ENCODE results near the gene ACSS1. TPM values are rescaled to one million over a fixed set of nuclear protein-coding genes. Genes with fewer than 3 reads are reported as not detected.

The ACSS1 gene
- total RNA-seq, 4 donors from 2014 or later = 5.8 to 23.5 (median 11.1) TPM

GRCh38 chr20:25016471-25016870 is 41.5 kb downstream of the ACSS1 start:
- TF ChIP-seq POLR2A (IDR thresholded peaks at IDR 0.05) = no peak
- TF ChIP-seq CTCF (IDR thresholded peaks at IDR 0.05) = no peak
- no peaks in the 10 kb centered on the region for H3K9me3 ChIP-seq
- no peak overlapping the region for H3K4me3 ChIP-seq
- 77 to 83% methylated on average over 10 to 11 of the region's 11 CpGs for WGBS, 2 donors
- H3K27me3 ChIP-seq = no peaks in the 10 kb centered on the region
- peak overlapping the region in 1 of 4 donors; percentile 76 for H3K27ac ChIP-seq
- peaks cover 0 to 83% (median 13%) of the 10 kb centered on the region in 3 donors for H3K36me3 ChIP-seq
- intact Hi-C loops (cut with DNase I) = no loop called here
- peaks cover 0 to 53% (median 22%) of the 10 kb centered on the region in 3 donors for H3K4me1 ChIP-seq
- DNase-seq = no peak

- Histone ChIP-seq H3K27me3 (no peaks in the 10 kb centered on the region), H3K4me1 (peaks cover 0 to 50% (median 22%) of the 10 kb centered on the region in 3 donors), H3K36me3 (peaks cover 0 to 83% (median 16%) of the 10 kb centered on the region in 3 donors), H3K27ac (no peak overlapping the region), H3K9me3 (no peaks in the 10 kb centered on the region), H3K4me3 (no peak overlapping the region)
- no peak for TF ChIP-seq POLR2A (IDR thresholded peaks at IDR 0.05)
- TF ChIP-seq CTCF (IDR thresholded peaks at IDR 0.05) = no peak
- 79 to 88% methylated on average over 10 to 11 of the region's 11 CpGs for WGBS, 2 donors
- DNase-seq = no peak
- intact Hi-C loops (cut with DNase I) = no loop called here
These were observed 42.0 kb downstream of the ACSS1 start for GRCh38 chr20:25015986-25016385.

GRCh38 chr20:25014816-25015215 is 43.1 kb downstream of the ACSS1 start:
- H3K36me3 ChIP-seq = peaks cover 0 to 83% (median 16%) of the 10 kb centered on the region in 3 donors
- no peaks in the 10 kb centered on the region for H3K9me3 ChIP-seq
- H3K27me3 ChIP-seq = no peaks in the 10 kb centered on the region
- TF ChIP-seq CTCF (IDR thresholded peaks at IDR 0.05) = no peak
- no peak for TF ChIP-seq POLR2A (IDR thresholded peaks at IDR 0.05)
- H3K4me1 ChIP-seq = peaks cover 0 to 39% (median 21%) of the 10 kb centered on the region in 3 donors
- H3K27ac ChIP-seq = no peak overlapping the region
- intact Hi-C loops (cut with DNase I) = no loop called here
- WGBS, 2 donors = 95 to 99% methylated on average over 8 to 11 of the region's 11 CpGs
- DNase-seq = no peak
- no peak overlapping the region for H3K4me3 ChIP-seq

GRCh38 chr20:25013478-25014380 is 44.2 kb downstream of the ACSS1 start:
- TF ChIP-seq POLR2A (IDR thresholded peaks at IDR 0.05) (no peak), CTCF (IDR thresholded peaks at IDR 0.05) (no peak)
- Histone ChIP-seq H3K4me1 (peaks cover 0 to 39% (median 17%) of the 10 kb centered on the region in 3 donors), H3K27ac (no peak overlapping the region), H3K27me3 (no peaks in the 10 kb centered on the region), H3K36me3 (peaks cover 0 to 83% (median 16%) of the 10 kb centered on the region in 3 donors), H3K4me3 (no peak overlapping the region), H3K9me3 (no peaks in the 10 kb centered on the region)
- no peak for DNase-seq
- intact Hi-C loops (cut with DNase I) = no loop called here
- 87 to 89% methylated on average over 9 to 22 of the region's 25 CpGs for WGBS, 2 donors

- Histone ChIP-seq H3K4me3 (no peak overlapping the region), H3K36me3 (peaks cover 0 to 93% (median 19%) of the 10 kb centered on the region in 3 donors), H3K9me3 (no peaks in the 10 kb centered on the region), H3K4me1 (peaks cover 0 to 33% (median 10%) of the 10 kb centered on the region in 3 donors), H3K27ac (no peak overlapping the region), H3K27me3 (no peaks in the 10 kb centered on the region)
- 92 to 98% methylated on average over 8 to 12 of the region's 21 CpGs for WGBS, 2 donors
- intact Hi-C loops (cut with DNase I) = no loop called here
- no peak for DNase-seq
- TF ChIP-seq CTCF (IDR thresholded peaks at IDR 0.05) (no peak), POLR2A (IDR thresholded peaks at IDR 0.05) (no peak)
These were observed 45.2 kb downstream of the ACSS1 start for GRCh38 chr20:25012616-25013189.
